Neural progenitor cell (in vitro differentiated cells): Measurements from ENCODE around the gene MMRN2. TPM values are rescaled to one million over a fixed set of nuclear protein-coding genes. Genes with fewer than 3 reads are reported as not detected.
"Not testable (repeated sequence)": the region's sequence is repeated elsewhere in the genome, so short reads cannot be mapped to it uniquely, and the experiment has no call there.

Source experiments
- DNase-seq: peaks from one replicate; pipeline ENCODE4 v3.0.0-alpha.2; 2016; ENCODE audit warnings: low spot score
- H2AFZ ChIP-seq: fragments of 200-600 bp; sonication (generic); replicated peaks from 2 replicates; pipeline ENCODE4 v1.6.1; 2016; ENCODE audit warnings: antibody characterized with exemption
- H3F3A ChIP-seq: fragments of 200-600 bp; sonication (generic); 2 replicates; pipeline ENCODE4 v1.6.1; 2016; ENCODE audit warnings: antibody characterized with exemption, low read depth
- H3K27ac ChIP-seq: fragments of 200-600 bp; sonication (generic); 2 replicates; pipeline ENCODE4 v1.5.1; 2016; ENCODE audit warnings: mild to moderate bottlenecking
- H3K27me3 ChIP-seq: fragments of 200-600 bp; sonication (generic); 2 replicates; pipeline ENCODE4 v1.6.1; 2016; ENCODE audit warnings: mild to moderate bottlenecking, moderate library complexity
- H3K36me3 ChIP-seq: fragments of 200-600 bp; sonication (generic); 2 replicates; pipeline ENCODE4 v1.5.1; 2016
- H3K4me1 ChIP-seq: fragments of 200-600 bp; sonication (generic); 2 replicates; pipeline ENCODE4 v1.6.1; 2016; ENCODE audit warnings: mixed run types
- H3K4me2 ChIP-seq: fragments of 200-600 bp; sonication (generic); 2 replicates; pipeline ENCODE4 v1.6.1; 2016
- H3K4me3 ChIP-seq: fragments of 200-600 bp; sonication (generic); 2 replicates; pipeline ENCODE4 v1.5.1; 2016
- H3K79me2 ChIP-seq: fragments of 200-600 bp; sonication (generic); 2 replicates; pipeline ENCODE4 v1.6.1; 2016; ENCODE audit warnings: low read depth
- H3K9ac ChIP-seq: fragments of 200-600 bp; sonication (generic); 2 replicates; pipeline ENCODE4 v1.6.1; 2016
- H3K9me3 ChIP-seq: fragments of 200-600 bp; sonication (generic); 2 replicates; pipeline ENCODE4 v1.5.1; 2016; ENCODE audit warnings: low read depth
- H4K20me1 ChIP-seq: fragments of 200-600 bp; sonication (generic); 2 replicates; pipeline ENCODE4 v1.6.1; 2016; ENCODE audit warnings: low read depth
- H3K27ac Mint-ChIP-seq: 3 replicates; pipeline ENCODE4 v1.8.0; 2021; ENCODE audit warnings: mixed read lengths
- H3K27me3 Mint-ChIP-seq: 2 replicates; pipeline ENCODE4 v1.8.0; 2022; ENCODE audit warnings: low read depth, mild to moderate bottlenecking, inconsistent platforms, moderate library complexity, mixed read lengths; ENCODE audit not compliant: insufficient read depth
- H3K36me3 Mint-ChIP-seq: 3 replicates; pipeline ENCODE4 v1.8.0; 2021; ENCODE audit warnings: mixed read lengths
- H3K4me1 Mint-ChIP-seq: 3 replicates; pipeline ENCODE4 v1.8.0; 2021; ENCODE audit warnings: mixed read lengths
- H3K4me3 Mint-ChIP-seq: 3 replicates; pipeline ENCODE4 v1.8.0; 2021; ENCODE audit warnings: mild to moderate bottlenecking, moderate library complexity, mixed read lengths
- H3K9me3 Mint-ChIP-seq: 3 replicates; pipeline ENCODE4 v1.8.0; 2020; ENCODE audit warnings: mixed read lengths
- CTCF ChIP-seq: fragments of 200-600 bp; sonication (generic); IDR thresholded peaks from 2 replicates; pipeline ENCODE4 v1.5.1; 2017; ENCODE audit warnings: antibody characterized with exemption, mild to moderate bottlenecking
- EZH2 ChIP-seq: fragments of 200-600 bp; sonication (generic); IDR thresholded peaks from 2 replicates; pipeline ENCODE4 v1.6.1; 2017; ENCODE audit warnings: antibody characterized with exemption, mild to moderate bottlenecking, moderate library complexity
- EZH2phosphoT487 ChIP-seq: fragments of 200-600 bp; sonication (generic); IDR thresholded peaks from 2 replicates; pipeline ENCODE4 v1.6.1; 2017; ENCODE audit warnings: antibody characterized with exemption
- total RNA-seq: library from RNA; depleted of rRNA; stranded (reverse); fragments of >200 nt; gene quantifications from 2 replicates; pipeline ENCODE4 v1.2.3, GENCODE V29; 2015; ENCODE audit warnings: low replicate concordance

The MMRN2 gene
- total RNA-seq, 1 donor from 2014 or later = 0.28 TPM

DNA sequence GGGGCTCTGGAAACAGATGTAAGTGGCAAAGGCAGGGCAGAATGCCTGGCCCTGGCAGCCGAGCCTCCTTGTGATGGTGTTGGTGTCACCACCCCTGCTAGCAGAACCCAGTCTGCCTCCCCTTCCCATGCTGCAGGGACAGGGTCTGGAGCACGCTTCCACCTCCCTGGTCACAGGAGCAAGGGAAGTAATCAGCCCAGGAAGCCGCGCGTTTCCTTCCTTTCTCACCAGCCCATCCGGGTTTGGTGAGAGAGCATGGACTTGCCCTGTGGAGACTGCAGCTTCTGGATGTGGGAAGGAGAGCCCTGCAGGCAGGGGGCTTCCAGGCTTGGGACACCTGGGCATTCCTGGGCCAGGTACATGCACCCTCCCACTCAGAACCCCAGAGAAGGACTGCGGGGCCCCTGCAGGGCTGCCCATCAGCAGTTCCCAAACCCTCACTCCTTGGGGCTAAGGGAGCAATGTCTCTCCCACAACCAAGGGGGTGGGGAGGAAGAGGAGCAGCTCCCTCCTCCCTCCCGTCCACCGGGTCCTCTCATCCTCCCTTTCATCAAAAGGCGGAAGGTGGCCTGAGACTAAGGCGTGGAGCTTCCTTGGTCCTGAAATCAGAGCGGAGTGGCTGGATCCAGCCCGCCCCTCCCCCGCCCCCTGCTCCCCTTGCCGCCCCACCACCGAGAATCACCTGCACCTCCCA, 1.8 kb downstream of the MMRN2 start:
- Histone ChIP-seq H3K4me3 (no peak overlapping the region), H3K27me3 (no peaks in the 10 kb centered on the region), H3K27ac (no peak overlapping the region), H3K9ac (no peak overlapping the region), H3F3A (no peaks in the 10 kb centered on the region), H3K36me3 (no peaks in the 10 kb centered on the region), H3K9me3 (peaks cover 6% of the 10 kb centered on the region), H2AFZ (peak overlapping the region; percentile 81), H3K4me2 (peak overlapping the region; percentile 61), H3K4me1 (peaks cover 33% of the 10 kb centered on the region), H3K79me2 (no peaks in the 10 kb centered on the region), H4K20me1 (no peaks in the 10 kb centered on the region)
- Mint-ChIP-seq H3K36me3 (peaks cover 2% of the 10 kb centered on the region), H3K27me3 (peaks cover 8% of the 10 kb centered on the region), H3K27ac (peak overlapping the region; percentile 98), H3K4me1 (peaks cover 52% of the 10 kb centered on the region), H3K9me3 (peaks cover 27% of the 10 kb centered on the region), H3K4me3 (no peak overlapping the region)
- DNase-seq = no peak
- TF ChIP-seq CTCF = no peak
- TF ChIP-seq EZH2phosphoT487 = no peak
- no peak for TF ChIP-seq EZH2

DNA sequence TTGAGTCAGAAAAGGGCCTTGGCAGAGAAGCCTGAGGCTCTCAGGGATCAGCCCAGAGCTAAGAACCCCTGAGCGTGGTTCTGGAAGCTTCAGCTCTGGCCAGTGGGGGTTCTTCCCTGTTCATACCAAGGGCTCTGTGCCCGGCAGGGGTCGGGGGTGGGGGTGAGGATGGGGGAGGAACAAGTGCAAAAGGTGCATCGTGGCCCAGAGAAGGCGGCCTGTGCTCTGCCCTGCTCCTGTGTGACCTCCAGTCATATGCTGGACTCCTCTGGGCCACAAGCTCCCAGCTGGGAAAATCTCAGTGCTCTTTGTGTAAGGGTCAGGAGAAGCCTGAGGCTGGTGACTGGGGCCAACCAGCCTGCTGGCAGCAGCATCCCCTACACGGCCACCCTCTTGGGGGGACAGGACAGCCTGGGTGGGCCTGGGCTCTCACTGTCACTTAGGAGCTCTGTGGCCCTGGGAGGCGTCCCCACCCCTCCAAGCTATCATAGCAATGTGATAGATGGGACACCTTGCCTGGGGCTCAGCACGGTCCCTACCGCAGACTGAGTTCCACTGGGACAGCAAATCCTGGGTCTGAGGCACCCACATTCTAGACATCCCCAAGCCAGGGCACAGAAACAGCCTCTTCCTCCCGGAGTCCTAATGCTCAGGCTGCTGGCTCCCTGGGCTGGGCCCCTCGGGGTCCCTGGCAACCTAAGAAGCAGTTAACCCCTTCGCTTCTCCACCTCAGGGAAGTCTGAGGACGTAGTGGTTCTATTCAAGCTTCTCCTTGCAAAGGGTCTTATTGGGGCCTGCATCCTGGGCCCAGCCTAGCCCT, 2.5 kb downstream of the MMRN2 start:
- H3K79me2 ChIP-seq = no peaks in the 10 kb centered on the region
- peaks cover 33% of the 10 kb centered on the region for H3K4me1 ChIP-seq
- no peaks in the 10 kb centered on the region for H3K27me3 ChIP-seq
- Mint-ChIP-seq H3K27me3 (peaks cover 8% of the 10 kb centered on the region), H3K4me3 (peak overlapping the region; percentile 43), H3K4me1 (peaks cover 50% of the 10 kb centered on the region), H3K27ac (peak overlapping the region; percentile 98), H3K9me3 (peaks cover 29% of the 10 kb centered on the region), H3K36me3 (peaks cover 2% of the 10 kb centered on the region)
- DNase-seq = no peak
- no peak overlapping the region for H3K27ac ChIP-seq
- no peak overlapping the region for H3K9ac ChIP-seq
- TF ChIP-seq CTCF = no peak
- no peak for TF ChIP-seq EZH2
- no peak for TF ChIP-seq EZH2phosphoT487
- no peaks in the 10 kb centered on the region for H3F3A ChIP-seq
- peak overlapping the region; percentile 61 for H3K4me2 ChIP-seq
- H3K36me3 ChIP-seq = no peaks in the 10 kb centered on the region
- peaks cover 6% of the 10 kb centered on the region for H3K9me3 ChIP-seq
- H3K4me3 ChIP-seq = no peak overlapping the region
- peak overlapping the region; percentile 92 for H2AFZ ChIP-seq
- no peaks in the 10 kb centered on the region for H4K20me1 ChIP-seq

DNA sequence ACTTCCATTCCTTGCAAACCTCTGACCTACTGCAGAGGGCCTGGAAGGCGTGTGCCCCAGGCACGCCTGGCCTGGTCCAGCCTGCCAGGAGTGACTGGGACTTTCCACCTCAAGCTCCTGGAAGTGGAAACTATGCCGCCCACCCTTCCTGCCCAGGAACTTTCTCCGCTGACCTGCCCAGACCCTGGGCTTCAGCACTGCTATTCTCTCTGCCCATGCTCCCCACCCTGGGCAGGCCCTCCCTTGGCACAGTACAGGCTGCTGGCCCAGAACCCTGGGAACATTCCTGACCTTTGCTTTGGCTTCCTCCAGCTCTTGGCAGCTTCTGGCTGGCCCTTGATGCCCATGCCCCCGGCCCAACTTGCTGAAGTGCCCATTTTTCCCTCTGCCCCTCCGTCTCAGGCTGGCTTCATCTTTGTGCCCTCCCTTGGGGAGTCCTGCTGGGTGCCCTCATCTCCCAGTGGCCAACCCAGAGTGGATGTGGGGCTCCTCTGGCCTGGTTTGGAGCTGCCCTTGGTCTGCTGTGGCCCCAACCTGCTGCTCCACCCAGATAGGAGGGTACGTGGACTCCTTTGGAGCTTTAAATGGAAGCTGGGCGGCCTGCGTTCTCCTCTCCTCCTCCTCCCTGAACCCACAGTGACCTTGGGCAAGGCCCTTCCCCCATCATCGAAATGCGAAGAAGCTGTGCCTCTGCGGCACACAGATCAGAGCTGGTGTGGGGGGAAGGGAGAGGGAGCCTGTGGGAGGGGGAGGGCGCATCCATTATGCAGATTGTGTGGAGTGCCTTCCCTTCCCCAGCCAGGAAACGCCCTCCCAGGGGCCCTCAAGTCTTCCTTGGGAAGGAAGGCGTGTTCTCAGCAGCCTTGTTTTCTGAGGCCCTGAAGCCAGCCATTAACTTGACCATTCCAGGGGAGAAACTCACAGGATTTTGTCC, 3.4 kb downstream of the MMRN2 start:
- Histone ChIP-seq H4K20me1 (no peaks in the 10 kb centered on the region), H3K36me3 (no peaks in the 10 kb centered on the region), H3K79me2 (no peaks in the 10 kb centered on the region), H3K4me2 (peak overlapping the region; percentile 61), H2AFZ (peak overlapping the region; percentile 92), H3K9me3 (peaks cover 6% of the 10 kb centered on the region), H3K4me1 (peaks cover 29% of the 10 kb centered on the region), H3K4me3 (no peak overlapping the region), H3K27ac (no peak overlapping the region), H3K27me3 (no peaks in the 10 kb centered on the region), H3F3A (no peaks in the 10 kb centered on the region), H3K9ac (no peak overlapping the region)
- H3K27ac Mint-ChIP-seq = peak overlapping the region; percentile 98
- H3K9me3 Mint-ChIP-seq = peaks cover 29% of the 10 kb centered on the region
- H3K4me1 Mint-ChIP-seq = peaks cover 46% of the 10 kb centered on the region
- peaks cover 2% of the 10 kb centered on the region for H3K36me3 Mint-ChIP-seq
- H3K4me3 Mint-ChIP-seq = peak overlapping the region; percentile 5
- H3K27me3 Mint-ChIP-seq = peaks cover 6% of the 10 kb centered on the region
- peak; percentile 76 for DNase-seq
- no peak for TF ChIP-seq EZH2phosphoT487
- no peak for TF ChIP-seq CTCF
- no peak for TF ChIP-seq EZH2

DNA sequence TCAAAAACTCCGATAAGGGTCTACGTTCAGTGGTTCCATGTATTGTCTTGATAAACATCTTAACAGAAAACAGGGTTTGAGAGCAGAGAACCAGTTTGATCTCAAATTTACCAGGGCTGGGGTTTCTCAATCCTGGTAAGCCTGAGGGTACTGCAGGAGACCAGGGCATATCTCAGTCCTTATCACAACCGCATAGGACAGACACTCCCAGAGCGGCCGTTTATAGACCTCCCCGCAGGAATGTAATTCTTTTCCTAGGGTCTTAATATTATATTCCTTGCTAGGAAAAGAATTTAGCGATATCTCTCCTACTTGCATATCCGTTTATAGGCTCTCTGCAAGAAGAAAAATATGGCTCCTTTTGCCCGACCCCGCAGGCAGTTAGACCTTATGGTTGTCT, 4.7 kb downstream of the MMRN2 start:
- not testable (repeated sequence) for H3K27me3 ChIP-seq, H3K4me3 Mint-ChIP-seq, H3K9me3 ChIP-seq, H3K9ac ChIP-seq, H3K27me3 Mint-ChIP-seq, H3K36me3 ChIP-seq, H3K36me3 Mint-ChIP-seq, H3F3A ChIP-seq, H3K27ac ChIP-seq, DNase-seq, H3K27ac Mint-ChIP-seq, H2AFZ ChIP-seq, H4K20me1 ChIP-seq, H3K79me2 ChIP-seq, H3K4me2 ChIP-seq, H3K4me3 ChIP-seq
- peaks cover 37% of the 10 kb centered on the region for H3K4me1 Mint-ChIP-seq
- peaks cover 29% of the 10 kb centered on the region for H3K9me3 Mint-ChIP-seq
- peaks cover 27% of the 10 kb centered on the region for H3K4me1 ChIP-seq
